GM23248 (cell line): Measurements from ENCODE around the gene LMAN2L. TPM values are rescaled to one million over a fixed set of nuclear protein-coding genes. Genes with fewer than 3 reads are reported as not detected.

Experiments
- DNase-seq: peaks from one replicate; pipeline ENCODE4 v3.0.0-alpha.2; 2015
- H2AFZ ChIP-seq: fragments of 200-600 bp; sonication (generic); 2 replicates; pipeline ENCODE4 v1.6.1; 2016; ENCODE audit warnings: antibody characterized with exemption
- H3F3A ChIP-seq: fragments of 200-600 bp; sonication (generic); 2 replicates; pipeline ENCODE4 v1.6.1; 2016; ENCODE audit warnings: mild to moderate bottlenecking, antibody characterized with exemption, mixed run types; ENCODE audit not compliant: insufficient read depth
- H3K27ac ChIP-seq: fragments of 200-600 bp; sonication (generic); 2 replicates; pipeline ENCODE4 v1.5.1; 2016; ENCODE audit warnings: mild to moderate bottlenecking
- H3K27me3 ChIP-seq: fragments of 200-600 bp; sonication (generic); replicated peaks from 2 replicates; pipeline ENCODE4 v1.6.1; 2016; ENCODE audit warnings: mild to moderate bottlenecking; ENCODE audit not compliant: insufficient read depth
- H3K36me3 ChIP-seq: fragments of 200-600 bp; sonication (generic); 2 replicates; pipeline ENCODE4 v1.6.1; 2016; ENCODE audit warnings: low read depth, mild to moderate bottlenecking
- H3K4me1 ChIP-seq: fragments of 200-600 bp; sonication (generic); 2 replicates; pipeline ENCODE4 v1.6.1; 2016; ENCODE audit warnings: mild to moderate bottlenecking; ENCODE audit not compliant: insufficient read depth
- H3K4me2 ChIP-seq: fragments of 200-600 bp; sonication (generic); one replicate; pipeline ENCODE4 v1.6.1; 2016; ENCODE audit warnings: mild to moderate bottlenecking; ENCODE audit not compliant: unreplicated experiment
- H3K4me3 ChIP-seq: fragments of 200-600 bp; sonication (generic); 2 replicates; pipeline ENCODE4 v1.5.1; 2016; ENCODE audit warnings: mild to moderate bottlenecking
- H3K79me2 ChIP-seq: fragments of 200-600 bp; sonication (generic); 2 replicates; pipeline ENCODE4 v1.6.1; 2016; ENCODE audit warnings: mild to moderate bottlenecking; ENCODE audit not compliant: insufficient read depth
- H3K9ac ChIP-seq: fragments of 200-600 bp; sonication (generic); 2 replicates; pipeline ENCODE4 v1.6.1; 2016; ENCODE audit warnings: mild to moderate bottlenecking
- H3K9me2 ChIP-seq: fragments of 200-600 bp; sonication (generic); 2 replicates; pipeline ENCODE4 v1.6.1; 2016; ENCODE audit warnings: mixed run types, mild to moderate bottlenecking, moderate library complexity; ENCODE audit not compliant: insufficient read depth
- H3K9me3 ChIP-seq: fragments of 200-600 bp; sonication (generic); one replicate; pipeline ENCODE4 v1.6.1; 2017; ENCODE audit warnings: low read depth
- H4K20me1 ChIP-seq: fragments of 200-600 bp; sonication (generic); 2 replicates; pipeline ENCODE4 v1.6.0; 2016; ENCODE audit not compliant: insufficient read depth
- EZH2 ChIP-seq: fragments of 200-600 bp; sonication (generic); IDR thresholded peaks from 2 replicates; pipeline ENCODE4 v1.6.1; 2018; ENCODE audit warnings: antibody characterized with exemption, mild to moderate bottlenecking; ENCODE audit not compliant: insufficient read depth, poor library complexity, severe bottlenecking
- EZH2phosphoT487 ChIP-seq: fragments of 200-600 bp; sonication (generic); IDR thresholded peaks from 2 replicates; pipeline ENCODE4 v1.6.1; 2018; ENCODE audit warnings: antibody characterized with exemption, moderate library complexity, mild to moderate bottlenecking, low read depth; ENCODE audit not compliant: insufficient read depth
- WGBS, 2 experiments: methylation state at CpG; one replicate each; pipeline ENCODE4 v1.1.6; 2015 to 2017; ENCODE audit warnings: low lambda C conversion rate in 2 of 2, low coverage in 1 of 2; ENCODE audit errors: missing lambda C conversion rate in 2 of 2; 5-methylcytosine and 5-hydroxymethylcytosine counted together
- in situ Hi-C: fragments of 300-500 bp; cut with MboI; formaldehyde crosslinking; loops from 2 replicates; pipeline ENCODE4 v1.15.0; 2020
- polyA plus RNA-seq: library from polyadenylated mRNA; unstranded; fragments of >200 nt; fragmentation: Nextera tagmentation; extraction: Ambion mirVana; gene quantifications from 2 replicates; pipeline ENCODE4 v1.2.1, GENCODE V29; 2016
- total RNA-seq: library from RNA; depleted of rRNA; stranded (reverse); fragments of >200 nt; shearing (Covaris generic); gene quantifications from 2 replicates; pipeline ENCODE4 v1.2.3, GENCODE V29; 2014

Gene LMAN2L
- total and polyA plus RNA-seq, 2 experiments from 2014 or later, result 22.3 to 24.6 TPM

- Histone ChIP-seq H3K4me3 (no peak overlapping the region), H2AFZ (no peak overlapping the region), H3K9me2 (no peaks in the 10 kb centered on the region), H3K27me3 (no peaks in the 10 kb centered on the region), H3K4me2 (no peak overlapping the region), H3K79me2 (no peaks in the 10 kb centered on the region), H3K27ac (no peak overlapping the region), H3K9ac (no peak overlapping the region), H3K9me3 (no peaks in the 10 kb centered on the region), H3F3A (no peaks in the 10 kb centered on the region), H3K4me1 (no peaks in the 10 kb centered on the region), H3K36me3 (no peaks in the 10 kb centered on the region), H4K20me1 (no peaks in the 10 kb centered on the region)
- WGBS, 2 experiments, result 89% methylated on average over 30 of the region's 30 CpGs
- TF ChIP-seq EZH2 (no peak), EZH2phosphoT487 (no peak)
- in situ Hi-C loops, result no loop called here
- DNase-seq, result no peak
Observed at GRCh38 chr2:96691022-96691612, 48.7 kb downstream of the LMAN2L start.

DNA sequence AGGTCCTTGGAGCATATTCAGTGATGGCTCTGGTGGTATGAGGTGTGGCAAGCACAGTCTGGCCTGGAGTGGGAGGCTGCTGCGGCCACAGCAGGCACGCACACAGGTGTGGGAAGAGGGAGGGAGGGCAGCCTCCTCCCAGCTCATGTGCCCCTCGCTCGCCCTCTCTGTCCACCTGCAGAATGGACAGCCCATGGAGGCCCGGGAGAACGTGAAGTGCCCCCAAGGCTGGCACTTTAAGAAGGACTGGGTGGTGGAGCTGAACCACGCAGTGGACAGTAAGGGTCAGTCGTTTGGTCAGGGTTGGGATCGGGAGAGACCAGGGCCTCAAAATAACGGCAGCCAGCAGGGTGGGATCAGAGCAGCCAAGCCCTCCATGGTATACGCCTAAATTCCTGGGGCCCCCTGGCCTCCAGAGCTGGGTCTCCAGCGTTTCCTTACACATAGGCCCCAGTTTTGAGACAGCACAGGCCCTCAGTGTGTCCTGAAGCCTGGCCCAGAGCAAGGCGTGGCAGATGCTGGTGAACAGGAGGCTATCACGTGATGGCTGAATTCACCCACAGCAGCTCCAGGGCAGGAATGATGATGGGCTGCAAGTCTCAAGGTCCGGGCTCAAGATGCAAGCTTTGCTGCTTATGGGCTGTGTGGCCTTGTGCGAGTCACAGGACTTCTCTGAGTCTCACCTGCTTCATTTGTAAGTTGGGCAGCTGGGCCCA, 49.4 kb downstream of the LMAN2L start:
- H2AFZ ChIP-seq, result no peak overlapping the region
- no peak overlapping the region for H3K9ac ChIP-seq
- H3K4me2 ChIP-seq, result no peak overlapping the region
- 90 to 91% methylated on average over 16 of the region's 16 CpGs for WGBS, 2 experiments
- H3K27me3 ChIP-seq, result no peaks in the 10 kb centered on the region
- no peaks in the 10 kb centered on the region for H3K79me2 ChIP-seq
- in situ Hi-C loops, result no loop called here
- H3K9me3 ChIP-seq, result no peaks in the 10 kb centered on the region
- H3F3A ChIP-seq, result no peaks in the 10 kb centered on the region
- no peak overlapping the region for H3K27ac ChIP-seq
- no peaks in the 10 kb centered on the region for H3K4me1 ChIP-seq
- H3K4me3 ChIP-seq, result no peak overlapping the region
- H4K20me1 ChIP-seq, result no peaks in the 10 kb centered on the region
- no peaks in the 10 kb centered on the region for H3K9me2 ChIP-seq
- no peak for DNase-seq
- H3K36me3 ChIP-seq, result no peaks in the 10 kb centered on the region
- TF ChIP-seq EZH2phosphoT487 (no peak), EZH2 (no peak)

DNA sequence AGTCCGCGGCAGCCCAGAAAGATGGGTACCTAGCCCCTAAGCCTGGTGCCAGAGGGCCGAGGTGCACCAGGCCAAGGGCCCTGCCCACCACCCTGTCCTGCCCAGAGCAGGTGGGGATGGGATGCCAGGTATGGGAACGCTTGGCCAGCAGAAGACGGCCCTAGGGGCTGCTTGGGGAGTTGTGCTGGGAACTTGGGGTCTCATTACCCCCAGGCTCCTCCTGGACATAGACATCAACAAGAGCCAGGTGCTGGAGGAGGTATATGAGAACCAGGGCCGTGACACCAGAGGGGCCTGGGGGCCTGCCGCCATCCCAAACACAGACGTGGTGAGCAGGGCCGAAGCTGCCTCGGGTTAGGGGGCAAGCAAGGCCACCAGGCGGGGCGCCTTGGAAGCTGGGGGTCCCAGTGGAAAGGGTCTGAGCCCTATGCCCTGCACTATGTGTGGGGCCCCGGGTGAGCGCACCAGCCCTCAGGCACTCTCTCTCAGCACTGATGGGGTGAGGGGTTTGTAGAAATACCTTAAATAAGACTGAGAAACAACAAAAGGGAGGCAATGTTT, 50.4 kb downstream of the LMAN2L start:
- TF ChIP-seq EZH2, result no peak
- no peak for TF ChIP-seq EZH2phosphoT487
- 76 to 84% methylated on average over 8 to 14 of the region's 14 CpGs for WGBS, 2 experiments
- Histone ChIP-seq H3F3A (no peaks in the 10 kb centered on the region), H3K4me1 (no peaks in the 10 kb centered on the region), H3K4me3 (no peak overlapping the region), H3K9ac (no peak overlapping the region), H3K36me3 (no peaks in the 10 kb centered on the region), H3K27ac (no peak overlapping the region), H2AFZ (no peak overlapping the region), H3K79me2 (no peaks in the 10 kb centered on the region), H3K9me2 (no peaks in the 10 kb centered on the region), H4K20me1 (no peaks in the 10 kb centered on the region), H3K4me2 (no peak overlapping the region), H3K9me3 (no peaks in the 10 kb centered on the region), H3K27me3 (no peaks in the 10 kb centered on the region)
- DNase-seq, result no peak
- in situ Hi-C loops, result no loop called here

DNA sequence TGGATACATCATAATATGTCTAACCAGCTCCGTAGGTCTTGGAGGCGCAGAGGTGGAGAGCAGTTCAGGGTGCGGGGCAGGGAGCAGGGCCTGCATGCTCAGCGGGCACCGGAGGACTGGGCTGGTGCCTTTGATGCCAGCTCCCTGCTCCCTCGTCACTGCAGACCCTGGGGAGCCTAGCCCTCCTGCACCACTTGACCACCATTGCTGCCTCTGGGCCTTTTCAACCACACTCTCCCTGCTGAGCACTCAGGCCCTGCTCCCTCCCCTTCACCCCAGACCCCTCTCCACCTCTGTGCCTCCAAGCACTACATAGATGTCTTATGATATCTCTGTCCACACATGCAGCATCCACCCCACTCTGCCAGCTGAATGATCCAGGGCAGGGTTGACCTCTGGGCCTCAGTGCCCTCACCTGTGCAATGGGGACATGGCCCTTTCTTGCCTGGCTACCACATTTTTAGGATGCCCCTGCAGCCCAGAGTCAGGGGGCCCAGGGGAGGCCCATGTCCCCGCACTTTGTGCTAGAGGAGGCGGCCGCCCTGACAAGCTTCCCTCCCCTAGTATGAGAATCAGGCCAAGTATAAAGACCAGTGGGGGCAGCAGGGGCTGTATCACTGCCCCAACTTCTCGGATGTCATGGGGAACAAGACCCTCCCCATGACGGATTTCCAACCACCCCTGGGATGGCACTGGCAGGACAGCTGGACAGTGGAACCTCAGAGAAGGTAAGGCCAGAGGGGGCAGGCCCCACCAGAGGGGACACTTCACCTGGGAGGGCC, 51.0 kb downstream of the LMAN2L start:
- Histone ChIP-seq H3K4me3 (no peak overlapping the region), H4K20me1 (no peaks in the 10 kb centered on the region), H2AFZ (no peak overlapping the region), H3K4me2 (no peak overlapping the region), H3K27me3 (no peaks in the 10 kb centered on the region), H3K9me2 (no peaks in the 10 kb centered on the region), H3F3A (no peaks in the 10 kb centered on the region), H3K9me3 (no peaks in the 10 kb centered on the region), H3K27ac (no peak overlapping the region), H3K9ac (no peak overlapping the region), H3K4me1 (no peaks in the 10 kb centered on the region), H3K79me2 (no peaks in the 10 kb centered on the region), H3K36me3 (no peaks in the 10 kb centered on the region)
- TF ChIP-seq EZH2 (no peak), EZH2phosphoT487 (no peak)
- in situ Hi-C loops, result no loop called here
- WGBS, 2 experiments, result 81 to 86% methylated on average over 11 of the region's 11 CpGs
- DNase-seq, result no peak
